Measurements from ENCODE around the gene PPM1D. TPM values are rescaled to one million over a fixed set of nuclear protein-coding genes. Genes with fewer than 3 reads are reported as not detected.
"Not testable (repeated sequence)": the region's sequence is repeated elsewhere in the genome, so short reads cannot be mapped to it uniquely, and the experiment has no call there.

The PPM1D gene
- total RNA-seq, 1 donor from 2014 or later = 9.5 TPM

- ATAC-seq = no peak
These were observed 23.0 kb downstream of the PPM1D start for GRCh38 chr17:60622961-60623360.

GRCh38 chr17:60623415-60623814 is 23.4 kb downstream of the PPM1D start:
- no peak for ATAC-seq

GRCh38 chr17:60627124-60627523 is 27.1 kb downstream of the PPM1D start:
- ATAC-seq = no peak

- ATAC-seq = no peak
These were observed 28.4 kb downstream of the PPM1D start for GRCh38 chr17:60628252-60628889.

- ATAC-seq = no peak
These were observed 29.1 kb downstream of the PPM1D start for GRCh38 chr17:60629120-60629519.

GRCh38 chr17:60630352-60630751 is 30.4 kb downstream of the PPM1D start:
- ATAC-seq = no peak

GRCh38 chr17:60631119-60631518 is 31.1 kb downstream of the PPM1D start:
- ATAC-seq = no peak

GRCh38 chr17:60637683-60638082 is 37.7 kb downstream of the PPM1D start:
- ATAC-seq = no peak

GRCh38 chr17:60639019-60639330 is 39.0 kb downstream of the PPM1D start:
- no peak for ATAC-seq

GRCh38 chr17:60640503-60640902 is 40.5 kb downstream of the PPM1D start:
- ATAC-seq = no peak

GRCh38 chr17:60641126-60641525 is 41.1 kb downstream of the PPM1D start:
- no peak for ATAC-seq

GRCh38 chr17:60641810-60642220 is 41.8 kb downstream of the PPM1D start:
- ATAC-seq = peak; percentile 63

GRCh38 chr17:60645918-60646523 is 46.0 kb downstream of the PPM1D start:
- no peak for ATAC-seq

GRCh38 chr17:60646701-60647100 is 46.7 kb downstream of the PPM1D start:
- ATAC-seq = no peak

- ATAC-seq = no peak
These were observed 47.7 kb downstream of the PPM1D start for GRCh38 chr17:60647705-60648104.

GRCh38 chr17:60652454-60653247 is 52.7 kb downstream of the PPM1D start:
- ATAC-seq = no peak

GRCh38 chr17:60653569-60653968 is 53.6 kb downstream of the PPM1D start:
- ATAC-seq = no peak

GRCh38 chr17:60656499-60656898 is 56.5 kb downstream of the PPM1D start:
- ATAC-seq = no peak

GRCh38 chr17:60659156-60659555 is 59.2 kb downstream of the PPM1D start:
- ATAC-seq = no peak

GRCh38 chr17:60661489-60661888 is 61.5 kb downstream of the PPM1D start:
- no peak for ATAC-seq

GRCh38 chr17:60664022-60664421 is 64.0 kb downstream of the PPM1D start:
- no peak for ATAC-seq

- ATAC-seq = no peak
These were observed 65.6 kb downstream of the PPM1D start for GRCh38 chr17:60665602-60666001.

GRCh38 chr17:60668741-60669140 is 68.7 kb downstream of the PPM1D start:
- not testable (repeated sequence) for ATAC-seq

- no peak for ATAC-seq
These were observed 71.5 kb downstream of the PPM1D start for GRCh38 chr17:60671482-60671881.
